Measurements from ENCODE around the gene ACTR8. TPM values are rescaled to one million over a fixed set of nuclear protein-coding genes. Genes with fewer than 3 reads are reported as not detected.

The ACTR8 gene
- total RNA-seq, 2 experiments from 2014 or later = 39.6 to 48.7 TPM

GRCh38 chr3:53850895-53851294 lies 31.1 kb downstream of the ACTR8 start:
- POLR2A ChIA-PET = no interaction called here
- DNase-seq (ENCODE audit: low spot score) = no peak
- no peak overlapping the region for H3K4me2 ChIP-seq (ENCODE audit: low read length)
- H3K4me3 ChIP-seq (ENCODE audit: low read depth, low read length, poor library complexity, severe bottlenecking) = no peak overlapping the region
- BruUV-seq (replicated peaks) = no TSS peak
- H4K20me1 ChIP-seq (ENCODE audit: insufficient read depth, low read length) = no peaks in the 10 kb centered on the region
- H3K36me3 ChIP-seq (ENCODE audit: insufficient read depth, low read length) = no peaks in the 10 kb centered on the region
- H3K4me1 ChIP-seq (ENCODE audit: insufficient read depth, low read length, poor library complexity, severe bottlenecking) = no peaks in the 10 kb centered on the region
- no peaks in the 10 kb centered on the region for H3K9me2 ChIP-seq (ENCODE audit: insufficient read depth, low read length)
- H3K27ac ChIP-seq (ENCODE audit: low read depth, low read length, poor library complexity, severe bottlenecking) = no peak overlapping the region
- no peak overlapping the region for H2AFZ ChIP-seq (ENCODE audit: low read length)
- intact Hi-C loops (cut with micrococcal nuclease; ENCODE audit: unreplicated experiment) = no loop called here
- TF ChIP-seq EZH2phosphoT487 (IDR thresholded peaks at IDR 0.05; ENCODE audit: borderline replicate concordance, low read depth, low read length) = no peak
- no peak for TF ChIP-seq CTCF (conservative IDR thresholded peaks at IDR 0.05; ENCODE audit: low read length)
- no peaks in the 10 kb centered on the region for H3K9me3 ChIP-seq (ENCODE audit: low read length)
- no peaks in the 10 kb centered on the region for H3K79me2 ChIP-seq (ENCODE audit: insufficient read depth, low read depth, low read length)
- CTCF ChIA-PET (ENCODE audit: unreplicated experiment) = no interaction called here

GRCh38 chr3:53849916-53850315 lies 32.0 kb downstream of the ACTR8 start:
- Histone ChIP-seq H3K4me2 (ENCODE audit: low read length) (no peak overlapping the region), H4K20me1 (ENCODE audit: insufficient read depth, low read length) (no peaks in the 10 kb centered on the region), H3K9me2 (ENCODE audit: insufficient read depth, low read length) (no peaks in the 10 kb centered on the region), H3K27ac (ENCODE audit: low read depth, low read length, poor library complexity, severe bottlenecking) (no peak overlapping the region), H3K9me3 (ENCODE audit: low read length) (no peaks in the 10 kb centered on the region), H3K79me2 (ENCODE audit: insufficient read depth, low read depth, low read length) (no peaks in the 10 kb centered on the region), H3K4me3 (ENCODE audit: low read depth, low read length, poor library complexity, severe bottlenecking) (no peak overlapping the region), H2AFZ (ENCODE audit: low read length) (no peak overlapping the region), H3K36me3 (ENCODE audit: insufficient read depth, low read length) (no peaks in the 10 kb centered on the region), H3K4me1 (ENCODE audit: insufficient read depth, low read length, poor library complexity, severe bottlenecking) (no peaks in the 10 kb centered on the region)
- TF ChIP-seq EZH2phosphoT487 (IDR thresholded peaks at IDR 0.05; ENCODE audit: borderline replicate concordance, low read depth, low read length) (no peak), CTCF (conservative IDR thresholded peaks at IDR 0.05; ENCODE audit: low read length) (no peak)
- intact Hi-C loops (cut with micrococcal nuclease; ENCODE audit: unreplicated experiment) = no loop called here
- ChIA-PET CTCF (ENCODE audit: unreplicated experiment) (no interaction called here), POLR2A (no interaction called here)
- no peak for DNase-seq (ENCODE audit: low spot score)
- no TSS peak for BruUV-seq (replicated peaks)

- Histone ChIP-seq H3K4me1 (ENCODE audit: insufficient read depth, low read length, poor library complexity, severe bottlenecking) (peaks cover 15% of the 10 kb centered on the region), H3K36me3 (ENCODE audit: insufficient read depth, low read length) (no peaks in the 10 kb centered on the region), H3K4me2 (ENCODE audit: low read length) (no peak overlapping the region; the same call in 1 of the 2 replicates), H4K20me1 (ENCODE audit: insufficient read depth, low read length) (no peaks in the 10 kb centered on the region), H2AFZ (ENCODE audit: low read length) (no peak overlapping the region), H3K79me2 (ENCODE audit: insufficient read depth, low read depth, low read length) (no peaks in the 10 kb centered on the region), H3K9me3 (ENCODE audit: low read length) (no peaks in the 10 kb centered on the region), H3K9me2 (ENCODE audit: insufficient read depth, low read length) (no peaks in the 10 kb centered on the region), H3K4me3 (ENCODE audit: low read depth, low read length, poor library complexity, severe bottlenecking) (no peak overlapping the region), H3K27ac (ENCODE audit: low read depth, low read length, poor library complexity, severe bottlenecking) (no peak overlapping the region)
- CTCF ChIA-PET (ENCODE audit: unreplicated experiment) = no interaction called here
- BruUV-seq (replicated peaks) = no TSS peak
- no peak for TF ChIP-seq CTCF (conservative IDR thresholded peaks at IDR 0.05; ENCODE audit: low read length)
- TF ChIP-seq EZH2phosphoT487 (IDR thresholded peaks at IDR 0.05; ENCODE audit: borderline replicate concordance, low read depth, low read length) = no peak
- DNase-seq (ENCODE audit: low spot score) = no peak
- intact Hi-C loops (cut with micrococcal nuclease; ENCODE audit: unreplicated experiment) = no loop called here
- POLR2A ChIA-PET = interaction anchor here (0.8 to 0.9 kb wide), 3 partner anchors 16 to 58 kb away, joined by 3 read pairs; no protein-coding TSS in a partner anchor
Observed at GRCh38 chr3:53846851-53847155, 35.1 kb downstream of the ACTR8 start.
